HG03469 (cell line): ENCODE measurements around the gene NCSTN.

Source experiments
- ATAC-seq: cut with Tn5 transposase; IDR thresholded peaks from one replicate; pipeline ENCODE4 v1.9.1; 2021; ENCODE audit warnings: mild to moderate bottlenecking, moderate library complexity, moderate number of reproducible peaks; ENCODE audit not compliant: unreplicated experiment

Gene NCSTN

DNA sequence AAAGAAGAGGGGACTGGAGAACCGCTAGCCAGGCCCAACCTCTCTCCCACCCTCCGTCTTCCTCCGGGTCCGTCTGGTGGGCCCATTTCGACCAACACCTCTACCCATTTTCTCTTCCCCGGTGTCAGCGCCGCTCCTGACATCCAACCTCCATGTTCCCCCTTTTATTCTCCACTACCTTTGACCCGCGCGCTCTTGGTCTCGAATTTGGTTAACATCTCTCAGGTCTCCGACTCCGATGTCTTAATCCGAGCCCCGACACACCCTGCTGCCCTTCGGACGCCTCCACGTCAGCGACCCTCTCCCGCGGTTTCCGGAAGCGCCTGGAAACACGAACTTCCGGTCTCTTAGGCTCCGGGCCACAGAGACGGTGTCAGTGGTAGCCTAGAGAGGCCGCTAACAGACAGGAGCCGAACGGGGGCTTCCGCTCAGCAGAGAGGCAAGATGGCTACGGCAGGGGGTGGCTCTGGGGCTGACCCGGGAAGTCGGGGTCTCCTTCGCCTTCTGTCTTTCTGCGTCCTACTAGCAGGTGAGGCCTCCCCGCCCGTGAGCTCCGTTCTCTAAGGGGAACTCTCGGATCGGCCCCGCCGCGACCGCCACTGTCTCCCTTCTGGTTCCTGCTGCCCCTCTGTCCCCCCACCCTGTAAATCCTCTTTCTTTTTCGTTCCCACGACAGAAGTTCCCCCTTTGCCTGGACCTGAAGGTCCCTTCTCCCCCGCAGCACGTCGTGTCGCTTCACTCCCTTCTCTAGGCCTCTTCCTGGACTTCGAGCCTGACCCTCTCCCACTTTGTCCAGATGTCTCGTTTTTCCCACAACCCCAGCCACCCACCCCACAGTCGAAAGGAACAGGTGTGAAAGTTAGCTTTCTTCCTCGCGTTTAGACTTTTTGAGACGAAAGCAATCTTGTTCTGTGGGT, at the start of gene NCSTN, which contains the start of gene COPA:
NCSTN (plus strand) TSS at position 431 of the 917 bp plus-strand sequence; CDS start at position 445, 14 bp downstream.
COPA (minus strand) TSS at position 298 of the 917 bp plus-strand sequence; CDS start at position 218, 80 bp downstream.
- peak; percentile 89 for ATAC-seq

DNA sequence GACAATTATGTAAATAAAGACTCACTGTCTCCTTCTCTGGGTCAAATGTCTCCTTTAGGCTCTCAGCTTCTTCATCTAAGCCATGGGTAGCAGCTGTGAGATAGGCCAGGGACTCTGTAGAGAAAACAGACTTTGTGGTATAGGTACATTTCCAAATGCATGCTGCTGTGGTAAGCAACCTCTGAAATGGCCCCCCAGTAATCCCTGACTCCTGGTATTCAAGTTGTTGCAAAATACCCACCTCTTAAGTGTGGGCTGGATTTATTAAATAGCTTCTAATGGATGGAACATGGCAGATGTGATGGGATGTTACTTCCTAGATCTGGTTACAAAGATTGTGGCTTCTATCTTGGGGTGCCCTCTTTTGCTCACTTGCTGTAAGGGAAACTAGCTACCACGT, 47.1 kb upstream of the NCSTN start:
- ATAC-seq: no peak

DNA sequence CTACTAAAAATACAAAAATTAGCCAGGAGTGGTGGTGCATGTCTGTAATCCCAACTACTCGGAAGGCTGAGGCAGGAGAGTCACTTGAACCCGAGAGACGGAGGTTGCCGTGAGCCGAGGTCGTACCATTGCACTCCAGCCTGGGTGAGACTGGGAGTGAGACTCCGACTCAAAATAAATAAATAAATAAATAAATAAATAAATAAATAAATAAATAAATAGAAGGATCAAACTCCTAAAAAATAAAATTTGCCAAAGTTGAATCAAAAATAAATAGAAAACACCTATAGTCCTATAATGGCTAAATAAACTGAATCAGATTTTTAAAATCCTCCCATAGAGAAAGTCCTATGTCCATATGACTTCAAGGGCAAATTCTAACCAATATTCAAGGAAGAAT, 43.0 kb upstream of the NCSTN start:
- ATAC-seq: no peak

DNA sequence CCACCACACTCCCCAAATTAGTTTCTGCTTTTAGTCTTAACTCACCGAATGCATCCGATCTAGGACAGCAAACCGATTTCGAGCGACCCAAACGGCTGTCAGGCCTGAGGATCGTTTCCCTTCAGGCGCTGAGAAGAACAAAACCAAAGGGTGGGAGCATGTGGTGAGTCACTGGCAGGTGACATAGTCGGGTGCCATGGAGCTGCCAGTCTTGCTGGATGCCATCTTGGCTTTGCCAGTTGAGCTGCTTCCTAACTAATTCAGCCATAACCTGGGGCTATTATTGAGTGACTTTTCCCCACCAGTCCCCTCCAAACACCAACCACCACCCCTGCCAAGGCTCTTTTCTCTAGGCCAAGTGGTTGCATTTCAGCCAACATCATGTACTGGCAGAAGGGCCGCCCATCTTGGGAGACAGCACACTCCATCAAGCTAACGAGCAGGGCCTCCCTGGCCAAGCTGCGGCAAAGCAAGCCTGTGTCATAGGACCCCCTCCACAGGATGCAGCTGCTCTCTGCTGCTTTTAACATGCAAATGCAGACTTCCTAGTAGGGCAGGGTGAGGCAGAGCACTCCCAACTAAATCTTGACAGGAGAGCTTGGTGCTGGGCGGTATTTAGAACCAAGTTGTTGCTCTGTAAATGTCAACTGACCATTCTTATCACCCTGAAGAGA, 35.9 kb upstream of the NCSTN start:
- no peak for ATAC-seq

DNA sequence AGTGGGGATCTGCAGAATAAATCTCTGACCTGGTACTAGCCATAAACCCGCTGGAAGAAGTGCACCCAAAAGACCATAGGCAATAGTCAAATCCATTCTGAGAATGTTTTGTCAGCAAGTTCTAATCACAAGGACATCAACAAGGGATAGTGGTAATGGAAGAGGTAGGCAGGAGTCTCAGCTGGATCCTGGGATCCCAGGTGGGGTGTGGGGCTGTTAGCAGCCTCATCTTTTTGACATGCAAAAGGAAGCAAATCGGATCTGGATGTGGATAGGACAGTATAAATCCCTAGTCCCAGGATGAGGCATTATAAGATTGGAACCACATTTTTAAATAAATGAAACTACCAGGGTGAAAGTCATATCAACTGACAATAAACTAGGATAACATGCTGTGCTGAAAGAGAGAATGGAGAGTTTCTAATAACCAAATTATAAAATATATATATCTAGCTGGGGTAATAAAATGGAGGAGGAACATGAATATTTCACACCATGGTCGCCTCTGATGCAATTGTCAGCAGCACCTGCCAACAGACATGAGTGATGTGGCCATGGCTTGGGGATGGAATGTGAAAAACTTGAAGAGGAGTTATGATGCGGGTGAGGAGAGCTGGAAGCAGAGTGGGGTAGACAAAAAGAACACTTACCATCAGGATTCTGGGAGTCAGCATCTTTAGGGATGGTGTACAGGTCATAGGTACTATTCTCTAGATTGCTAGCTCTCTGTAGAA, 34.6 kb upstream of the NCSTN start:
- no peak for ATAC-seq

DNA sequence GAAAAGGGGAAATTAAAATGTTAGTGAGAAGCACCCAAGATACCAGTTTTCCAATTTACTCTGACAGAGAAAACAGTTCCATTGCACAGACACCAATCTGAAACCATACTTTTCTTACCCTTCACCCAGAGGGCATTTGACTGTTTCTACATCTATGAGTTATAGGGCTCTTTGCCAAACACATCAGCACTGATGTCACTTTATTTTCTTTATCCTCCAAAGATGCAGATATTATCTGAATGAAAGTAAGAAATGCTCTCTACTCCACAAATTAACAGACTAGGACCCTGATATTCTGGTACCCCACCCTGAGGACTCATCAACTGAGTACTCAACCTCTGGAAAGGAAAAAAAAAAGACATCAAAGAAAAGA, 34.0 kb upstream of the NCSTN start:
- no peak for ATAC-seq

DNA sequence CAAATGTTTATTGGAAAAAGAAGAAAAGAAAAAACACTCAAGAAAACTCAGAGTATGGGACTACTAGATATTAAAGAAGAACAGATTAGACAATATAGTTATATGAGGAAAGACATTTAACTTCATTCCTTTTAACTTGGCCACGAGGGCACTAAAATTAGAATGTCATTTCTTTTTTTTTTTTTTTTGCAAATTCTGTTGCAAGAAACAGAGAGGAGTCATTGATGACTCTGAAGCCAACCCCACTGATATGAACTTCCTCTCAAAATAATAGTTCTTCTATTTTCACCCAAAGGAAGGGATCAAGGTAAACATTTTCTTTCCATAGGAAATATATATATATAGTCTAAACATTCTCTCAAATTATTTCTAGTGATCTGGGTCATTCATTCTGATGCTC, 33.6 kb upstream of the NCSTN start:
- no peak for ATAC-seq

DNA sequence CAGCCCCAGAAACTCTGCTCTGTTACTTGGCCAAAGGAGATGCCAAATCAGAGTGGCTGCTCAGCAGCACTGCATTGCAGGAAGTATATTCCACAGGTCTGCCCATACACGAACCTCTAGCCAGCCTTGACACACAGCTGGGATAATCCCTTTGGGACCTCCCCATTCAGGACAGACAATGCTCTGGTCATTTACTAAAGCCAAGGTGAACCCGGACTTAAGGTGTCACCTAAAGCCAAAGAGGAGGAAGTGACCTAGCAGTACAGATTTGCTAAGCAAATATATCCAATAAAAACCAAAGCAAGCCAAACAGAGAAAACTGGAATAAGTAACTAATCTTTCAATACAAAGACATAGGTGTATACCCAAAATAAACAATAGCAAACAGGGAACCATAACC, 27.8 kb upstream of the NCSTN start:
- no peak for ATAC-seq

DNA sequence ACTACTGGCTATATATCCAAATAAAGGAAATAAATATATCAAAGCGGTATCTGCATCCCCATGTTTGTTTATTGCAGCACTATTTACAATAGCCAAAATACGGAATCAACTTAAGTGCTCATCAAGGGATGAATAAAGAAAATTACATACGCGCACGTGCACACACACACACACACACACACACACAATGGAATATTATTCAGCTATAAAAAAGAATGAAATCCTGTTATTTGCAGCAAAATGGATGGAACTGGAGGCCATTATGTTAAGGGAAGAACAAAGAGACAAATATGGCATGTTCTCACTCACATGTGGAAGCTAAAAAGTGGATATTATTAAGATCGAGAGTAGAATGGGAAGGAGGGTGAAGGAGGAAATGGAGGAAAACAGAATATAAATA, 20.4 kb upstream of the NCSTN start:
- no peak for ATAC-seq

DNA sequence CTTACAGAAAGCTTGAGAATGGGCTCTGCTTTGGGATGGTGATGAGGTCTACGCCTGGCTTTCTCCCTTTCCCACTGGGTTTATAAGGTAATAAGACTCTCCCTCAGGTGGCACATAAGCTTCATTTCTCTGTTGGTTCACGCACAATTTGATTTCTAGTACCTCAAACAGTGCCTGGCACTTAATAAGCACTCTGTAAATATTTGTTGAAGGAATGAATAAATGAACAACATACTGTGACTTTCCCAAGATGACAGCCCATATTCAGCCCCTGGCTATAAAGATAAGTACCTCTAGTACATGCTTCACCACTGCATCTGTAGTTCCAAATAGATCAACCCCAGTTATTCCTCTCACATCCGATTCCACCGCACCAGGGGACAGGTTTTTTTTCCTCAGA, 17.9 kb upstream of the NCSTN start:
- no peak for ATAC-seq

DNA sequence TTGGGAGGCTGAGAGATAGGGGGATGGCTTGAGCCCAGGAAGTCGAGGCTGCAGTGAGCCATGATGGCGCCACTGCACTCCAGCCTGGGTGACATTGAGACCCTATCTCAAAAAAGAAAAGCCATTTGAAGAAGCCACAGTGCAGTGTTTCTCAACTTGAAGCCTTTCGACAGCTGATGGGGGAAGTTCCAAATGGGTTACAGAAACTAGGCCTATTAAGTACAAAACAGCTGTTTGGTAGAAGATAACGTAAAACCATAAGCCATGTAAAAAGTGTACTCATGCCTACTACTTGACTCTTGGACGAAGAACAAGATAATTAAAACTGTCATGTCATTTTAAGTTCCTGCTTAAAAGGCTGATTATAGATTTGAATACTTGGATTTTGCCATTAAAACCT, 16.8 kb upstream of the NCSTN start:
- no peak for ATAC-seq

DNA sequence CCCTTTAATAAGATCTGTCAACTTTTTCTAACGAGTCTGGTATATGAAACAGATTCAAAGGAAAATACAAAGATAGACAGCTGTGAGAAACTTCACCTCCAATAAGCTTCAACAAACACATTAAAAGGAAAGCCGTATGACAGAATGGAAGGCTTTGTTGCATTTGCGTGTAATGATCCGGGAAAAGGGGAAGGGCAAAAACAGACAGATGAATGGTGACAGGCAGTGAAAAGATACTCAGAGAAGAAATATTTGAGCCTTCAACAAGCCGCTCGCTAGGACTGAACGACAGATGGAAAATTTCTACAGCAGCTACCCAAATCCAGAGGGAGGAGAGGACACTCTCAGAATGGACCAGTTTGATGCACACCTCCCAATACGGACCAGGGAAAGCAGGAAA, 15.0 kb upstream of the NCSTN start:
- no peak for ATAC-seq

DNA sequence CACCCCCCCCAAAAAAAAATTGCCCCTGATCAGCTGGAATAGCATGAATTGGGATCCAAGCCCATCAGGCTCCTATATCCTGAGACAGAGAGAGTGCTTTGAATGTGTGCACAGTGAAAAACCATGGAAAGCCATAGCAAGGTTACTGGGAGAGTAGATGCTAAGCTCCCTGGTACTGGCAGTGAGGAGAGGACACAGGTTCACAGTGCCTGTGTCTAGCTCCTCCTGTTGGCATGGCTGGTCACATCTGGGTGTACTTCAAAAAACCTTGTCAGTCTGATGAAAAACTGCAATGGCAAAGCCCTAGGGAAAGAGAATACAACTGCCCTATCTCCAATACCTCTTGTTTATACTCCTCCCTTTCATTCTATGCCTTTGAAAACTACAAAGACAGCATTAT, 13.1 kb upstream of the NCSTN start:
- ATAC-seq: no peak

DNA sequence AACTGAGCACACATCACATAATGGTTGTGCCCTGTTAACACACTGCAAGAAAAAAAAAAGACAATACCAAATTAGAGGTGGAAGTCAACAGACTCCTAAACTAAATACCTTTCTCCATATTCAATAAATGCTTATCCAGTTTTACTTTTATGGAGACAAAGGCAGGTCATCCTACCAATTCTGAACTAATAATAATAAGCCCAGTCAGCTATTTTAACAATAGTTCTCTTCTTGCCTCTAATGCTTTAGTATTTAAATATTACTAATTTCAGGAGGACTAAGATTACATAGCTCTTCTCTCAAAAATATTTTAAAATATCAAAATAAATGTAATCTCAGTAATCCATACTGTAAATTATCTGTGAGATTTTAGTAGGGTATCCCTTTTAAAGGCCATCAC, 10.7 kb upstream of the NCSTN start:
- no peak for ATAC-seq

DNA sequence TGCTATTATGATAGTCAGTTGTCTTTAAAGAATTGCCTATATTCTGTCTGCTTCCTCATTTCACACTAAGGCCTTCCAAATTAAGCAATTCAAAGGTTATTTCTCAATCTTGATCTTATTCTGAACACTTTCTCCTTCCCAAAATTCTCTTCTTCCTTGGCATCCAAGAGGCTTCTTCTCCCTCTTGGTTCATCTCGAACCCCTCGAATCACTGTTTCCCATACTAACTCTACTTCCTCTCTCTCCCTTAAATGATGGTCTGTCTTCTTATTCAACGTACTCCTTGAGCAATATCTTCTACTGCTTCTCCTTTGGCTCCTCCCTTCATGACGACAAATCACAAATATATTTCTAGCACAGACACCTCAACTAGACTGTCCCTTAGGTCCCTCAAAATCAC, 4.6 kb upstream of the NCSTN start:
- no peak for ATAC-seq

DNA sequence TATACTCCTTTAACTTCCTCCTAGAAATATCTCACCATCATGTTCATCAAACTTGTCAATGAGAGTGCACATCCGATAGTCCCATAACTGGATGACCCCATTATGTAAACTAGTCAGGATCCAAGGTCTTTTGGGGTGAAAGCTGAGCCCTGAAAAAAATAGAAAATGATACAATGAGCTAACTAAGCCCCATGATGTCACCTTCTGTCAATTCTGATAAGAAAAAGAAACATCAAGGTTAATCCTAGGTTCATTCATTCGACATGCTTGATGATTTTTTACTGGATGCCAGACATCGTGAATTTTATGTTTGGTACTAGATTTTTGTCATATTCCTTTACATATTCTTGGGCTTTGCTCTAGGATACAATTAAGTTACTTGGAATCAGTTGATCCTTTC, 3.0 kb upstream of the NCSTN start:
- no peak for ATAC-seq

DNA sequence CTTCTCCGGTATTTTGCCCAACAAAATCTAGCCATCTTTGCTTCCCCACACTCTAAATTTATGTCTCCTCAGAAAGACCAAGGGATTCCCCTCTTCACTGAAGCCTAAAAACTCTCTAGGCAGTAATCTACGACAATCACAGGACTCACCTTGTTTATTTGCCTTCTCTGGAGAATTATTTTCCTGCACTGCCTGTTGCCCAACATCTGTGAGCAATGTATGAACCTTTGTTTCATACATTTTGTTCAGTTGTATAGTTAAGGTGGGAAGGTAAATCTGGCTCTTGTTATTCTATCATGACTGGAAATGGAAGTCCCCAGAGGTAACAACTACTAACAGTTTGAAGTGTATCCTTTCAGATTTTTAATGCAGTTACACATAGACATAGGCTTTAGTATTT, 2.3 kb upstream of the NCSTN start:
- no peak for ATAC-seq

DNA sequence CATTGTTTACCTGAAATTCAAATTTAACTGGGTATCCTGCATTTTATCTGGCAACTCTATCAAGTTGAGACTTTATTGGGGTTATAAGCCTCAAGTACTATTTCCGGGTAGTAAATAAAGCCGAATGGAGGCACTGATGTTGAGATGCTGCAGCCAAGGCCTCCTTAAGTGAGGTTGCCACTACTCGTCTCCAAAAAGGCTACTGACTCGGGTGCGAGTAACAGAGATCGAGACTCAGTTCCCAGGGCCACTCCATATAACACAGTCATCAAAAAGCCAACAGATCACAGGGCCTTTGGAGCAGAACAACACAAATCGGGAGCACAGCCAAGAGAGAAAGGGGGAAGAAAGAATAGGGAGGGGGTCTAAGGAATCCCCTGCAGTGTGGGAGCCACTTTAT, 657 bp upstream of the NCSTN start:
- ATAC-seq: no peak

DNA sequence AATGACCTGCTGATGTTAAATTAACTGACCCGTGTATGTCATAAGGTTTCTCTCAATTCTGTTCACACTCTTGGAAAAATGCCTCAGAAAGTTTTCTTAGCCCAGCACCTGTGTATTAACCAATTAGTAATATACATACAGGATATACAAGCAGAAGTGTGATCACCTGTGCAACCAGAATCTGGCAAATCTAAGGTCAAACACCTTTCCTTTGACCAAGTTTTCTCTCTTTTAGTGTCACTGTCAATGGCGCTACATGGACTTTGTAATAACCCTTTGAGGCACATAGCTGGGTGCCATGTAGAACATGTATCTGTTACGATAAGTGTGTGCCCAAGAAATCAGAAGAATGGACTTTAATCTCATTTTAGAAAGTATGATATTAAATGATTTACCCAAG, 1.1 kb downstream of the NCSTN start:
- ATAC-seq: no peak

DNA sequence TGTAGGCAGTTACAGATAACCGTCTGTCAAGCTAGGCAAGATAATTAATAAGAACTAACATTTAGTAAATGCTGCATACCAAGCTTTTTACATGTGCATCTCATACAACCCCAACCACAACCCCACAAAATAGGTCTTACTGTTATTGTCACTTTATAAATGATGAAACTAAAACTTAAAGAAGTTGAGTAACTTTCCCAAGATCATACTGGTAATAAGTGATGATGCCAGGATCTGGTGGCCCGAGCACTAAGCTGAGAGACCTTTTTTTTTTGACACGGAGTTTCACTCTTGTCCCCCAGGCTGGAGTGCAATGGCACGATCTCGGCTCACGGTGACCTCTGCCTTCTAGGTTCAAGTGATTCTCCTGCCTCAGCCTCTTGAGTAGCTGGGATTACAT, 1.8 kb downstream of the NCSTN start:
- no peak for ATAC-seq

DNA sequence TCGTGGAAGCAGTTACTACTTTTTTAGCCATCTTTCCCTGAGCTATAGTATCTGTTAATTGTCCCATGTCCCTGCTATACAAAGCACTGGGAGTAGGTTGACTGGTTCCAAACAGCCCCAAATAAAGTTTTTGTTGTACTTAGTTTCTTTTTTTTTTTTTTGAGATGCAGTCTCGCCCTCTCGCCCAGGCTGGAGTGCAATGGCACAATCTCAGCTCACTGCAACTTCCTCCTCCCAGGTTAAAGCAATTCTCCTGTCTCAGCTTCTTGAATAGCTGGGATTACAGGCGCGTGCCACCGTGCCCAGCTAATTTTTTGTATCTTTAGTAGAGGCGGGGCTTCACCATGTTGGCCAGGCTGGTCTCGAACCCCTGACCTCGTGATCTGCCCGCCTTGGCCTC, 3.3 kb downstream of the NCSTN start:
- ATAC-seq: no peak

DNA sequence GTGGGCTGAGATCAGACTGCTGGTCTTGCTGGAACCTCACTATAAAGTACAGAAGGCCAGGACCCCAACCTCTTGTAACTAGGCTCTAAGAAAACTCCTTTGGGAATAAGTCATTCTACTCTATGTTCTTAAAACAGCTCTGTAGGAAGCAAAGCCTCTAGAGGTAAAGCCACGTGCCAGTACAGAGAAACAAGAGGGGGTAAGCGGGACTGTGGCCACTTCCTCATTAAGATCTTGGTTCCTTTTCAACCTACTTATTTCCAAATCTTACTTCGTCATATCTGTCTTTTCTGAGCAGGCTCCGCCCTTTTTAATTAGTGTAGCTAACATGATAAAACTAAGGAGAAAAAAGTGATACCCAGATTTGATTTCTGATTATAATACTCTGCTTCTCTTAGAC, 3.8 kb downstream of the NCSTN start:
- ATAC-seq: no peak
